H1 (cell line): ENCODE results near the gene HLA-DMB. TPM values are rescaled to one million over a fixed set of nuclear protein-coding genes. Genes with fewer than 3 reads are reported as not detected.

Experiments
- CTCF ChIA-PET: fragments of 300-600 bp; sonication (Branson Sonifier 250); formaldehyde crosslinking; loops from one replicate; lab custom pipeline; 2021; ENCODE audit not compliant: partially characterized antibody; lab: Charles Lee
- POLR2A ChIA-PET: fragments of 300-600 bp; sonication (Branson Sonifier 250); formaldehyde crosslinking; loops from one replicate; lab custom pipeline; 2021; ENCODE audit warnings: inconsistent platforms; ENCODE audit not compliant: partially characterized antibody; lab: Charles Lee
- DNase-seq, 2 experiments: peaks; one replicate each; pipeline versions ENCODE4 v3.0.0 to v3.0.0-alpha.2; 2010 to 2022; ENCODE audit warnings: low spot score in 2 of 2, low read depth in 1 of 2, mixed read lengths in 1 of 2
- FAIRE-seq: peaks from 2 replicates; lab custom pipeline; 2011; peaks lifted over from hg19 to GRCh38; lab: Jason Lieb, UNC
- H2AFZ ChIP-seq: 2 replicates; pipeline ENCODE4 v1.8.1; 2012; ENCODE audit warnings: low read length, inconsistent platforms
- H2AK5ac ChIP-seq: 2 replicates; pipeline ENCODE4 v1.6.1; 2013; ENCODE audit warnings: low read depth, low read length
- H2BK120ac ChIP-seq: replicated peaks from 2 replicates; pipeline ENCODE3; 2013; ENCODE audit warnings: low read depth, low read length, inconsistent platforms
- H2BK12ac ChIP-seq: 2 replicates; pipeline ENCODE4 v1.6.1; 2013; ENCODE audit warnings: low read depth, low read length
- H2BK15ac ChIP-seq: 2 replicates; pipeline ENCODE4 v1.6.1; 2013; ENCODE audit warnings: low read length
- H2BK20ac ChIP-seq: 2 replicates; pipeline ENCODE4 v1.6.1; 2013; ENCODE audit warnings: low read length
- H2BK5ac ChIP-seq: 2 replicates; pipeline ENCODE4 v1.6.1; 2013; ENCODE audit warnings: low read depth, low read length
- H3K14ac ChIP-seq: 2 replicates; pipeline ENCODE4 v1.6.1; 2013; ENCODE audit warnings: inconsistent platforms; ENCODE audit not compliant: insufficient read length
- H3K18ac ChIP-seq: 2 replicates; pipeline ENCODE4 v1.6.1; 2013; ENCODE audit warnings: low read length; ENCODE audit errors: extremely low read depth
- H3K23ac ChIP-seq: 2 replicates; pipeline ENCODE4 v1.6.1; 2013; ENCODE audit warnings: inconsistent platforms; ENCODE audit not compliant: insufficient read length
- H3K23me2 ChIP-seq: 2 replicates; pipeline ENCODE4 v1.6.1; 2013; ENCODE audit warnings: low read depth, low read length
- H3K27ac ChIP-seq: 2 replicates; pipeline ENCODE4 v1.6.1; 2011; ENCODE audit warnings: low read depth, low read length, inconsistent platforms
- H3K27me3 ChIP-seq, 4 experiments: replicated peaks in 1 of 4; 1 replicate in 1 of 4; 2 replicates in 3 of 4; pipeline versions ENCODE4 v1.6.1 to v1.8.1; 2011 to 2013; ENCODE audit warnings: low read length in 3 of 4, mild to moderate bottlenecking in 3 of 4, inconsistent platforms in 2 of 4, mixed read lengths in 2 of 4, moderate library complexity in 1 of 4; ENCODE audit not compliant: control insufficient read depth in 3 of 4, insufficient read depth in 3 of 4; ENCODE audit errors: extremely low read depth in 1 of 4
- H3K36me3 ChIP-seq, 4 experiments: 2 replicates each; pipeline versions ENCODE4 v1.6.1 to v1.8.1; 2011 to 2013; ENCODE audit warnings: mild to moderate bottlenecking in 4 of 4, low read length in 3 of 4, moderate library complexity in 2 of 4, control low read depth in 1 of 4, inconsistent platforms in 1 of 4; ENCODE audit not compliant: insufficient read depth in 4 of 4, control insufficient read depth in 2 of 4
- H3K4ac ChIP-seq: replicated peaks from 2 replicates; pipeline ENCODE3; 2013; ENCODE audit warnings: low read length, low read depth, mixed read lengths, inconsistent platforms; ENCODE audit not compliant: insufficient read length
- H3K4me1 ChIP-seq, 4 experiments: replicated peaks in 1 of 4; 1 replicate in 1 of 4; 2 replicates in 3 of 4; pipeline versions ENCODE4 v1.6.1 to v1.8.1; 2011 to 2013; ENCODE audit warnings: low read length in 3 of 4, inconsistent platforms in 2 of 4, mixed read lengths in 1 of 4; ENCODE audit not compliant: insufficient read depth in 4 of 4, control insufficient read depth in 3 of 4
- H3K4me2 ChIP-seq, 2 experiments: 2 replicates each; pipeline versions ENCODE4 v1.6.1 to v1.8.1; 2011 to 2013; ENCODE audit warnings: low read depth in 2 of 2, low read length in 2 of 2, control low read depth in 1 of 2, inconsistent platforms in 1 of 2, mild to moderate bottlenecking in 1 of 2; ENCODE audit not compliant: insufficient read depth in 1 of 2
- H3K4me3 ChIP-seq, 4 experiments: fragments of 200-600, 300-600 bp in 1 of 4; sonication (generic), shearing (Covaris generic), sonication (Bioruptor Twin) in 1 of 4; 2 replicates each; pipeline versions ENCODE4 v1.5.1 to v1.8.1; 2011 to 2016; ENCODE audit warnings: low read length in 4 of 4, low read depth in 3 of 4, control low read depth in 2 of 4, inconsistent platforms in 2 of 4, mild to moderate bottlenecking in 2 of 4, mixed read lengths in 1 of 4, moderate library complexity in 1 of 4; ENCODE audit not compliant: insufficient read depth in 2 of 4; ENCODE audit errors: extremely low read depth in 1 of 4
- H3K56ac ChIP-seq: replicated peaks from 2 replicates; pipeline ENCODE3; 2013; ENCODE audit warnings: low read depth, mild to moderate bottlenecking, mixed read lengths, low read length, inconsistent platforms; ENCODE audit not compliant: insufficient read length
- H3K79me1 ChIP-seq: 2 replicates; pipeline ENCODE4 v1.6.1; 2013; ENCODE audit warnings: low read depth, low read length, control low read depth
- H3K79me2 ChIP-seq, 2 experiments: 2 replicates each; pipeline versions ENCODE4 v1.6.1 to v1.8.1; 2012 to 2013; ENCODE audit warnings: low read length in 2 of 2, mild to moderate bottlenecking in 2 of 2, inconsistent platforms in 1 of 2; ENCODE audit not compliant: insufficient read depth in 2 of 2, control insufficient read depth in 1 of 2
- H3K9ac ChIP-seq, 4 experiments: replicated peaks in 1 of 4; 1 replicate in 1 of 4; 2 replicates in 3 of 4; pipeline versions ENCODE4 v1.6.1 to v1.8.1; 2011 to 2013; ENCODE audit warnings: low read depth in 3 of 4, low read length in 3 of 4, control low read depth in 2 of 4, mild to moderate bottlenecking in 2 of 4, moderate library complexity in 2 of 4, inconsistent platforms in 1 of 4; ENCODE audit errors: extremely low read depth in 1 of 4
- H3K9me3 ChIP-seq, 2 experiments: 2 replicates each; pipeline versions ENCODE4 v1.6.1 to v1.8.1; 2012 to 2013; ENCODE audit warnings: mild to moderate bottlenecking in 2 of 2, moderate library complexity in 2 of 2, control low read depth in 1 of 2, inconsistent platforms in 1 of 2, low read depth in 1 of 2, low read length in 1 of 2, mixed read lengths in 1 of 2; ENCODE audit not compliant: insufficient read depth in 2 of 2
- H4K20me1 ChIP-seq, 2 experiments: replicated peaks in 1 of 2; 2 replicates each; pipeline versions ENCODE3 to v1.8.1; 2011 to 2013; ENCODE audit warnings: inconsistent platforms in 2 of 2, low read length in 2 of 2, mild to moderate bottlenecking in 1 of 2; ENCODE audit not compliant: insufficient read depth in 2 of 2, control insufficient read depth in 1 of 2
- H4K5ac ChIP-seq: 2 replicates; pipeline ENCODE4 v1.6.1; 2013; ENCODE audit warnings: low read length, low read depth, mixed read lengths, inconsistent platforms; ENCODE audit not compliant: insufficient read length
- H4K8ac ChIP-seq: 2 replicates; pipeline ENCODE4 v1.8.0; 2013; ENCODE audit warnings: mild to moderate bottlenecking, moderate library complexity, low read length, inconsistent platforms; ENCODE audit not compliant: insufficient read depth; ENCODE audit errors: extremely low read depth
- H4K91ac ChIP-seq: replicated peaks from 2 replicates; pipeline ENCODE3; 2013; ENCODE audit warnings: low read length, mixed read lengths, inconsistent platforms; ENCODE audit not compliant: insufficient read length
- BACH1 ChIP-seq: IDR thresholded peaks from 2 replicates; pipeline ENCODE4 v1.6.1; 2012; ENCODE audit warnings: low read length, improper control_type of control experiment
- CEBPB ChIP-seq: IDR thresholded peaks from 2 replicates; pipeline ENCODE4 v1.6.1; 2012; ENCODE audit warnings: low read depth, low read length
- CREB1 ChIP-seq: IDR thresholded peaks from 2 replicates; pipeline ENCODE4 v1.6.1; 2012; ENCODE audit warnings: inconsistent platforms
- E2F6 ChIP-seq: IDR thresholded peaks from 2 replicates; pipeline ENCODE4 v1.6.1; 2012; ENCODE audit warnings: inconsistent platforms
- EGR1 ChIP-seq: IDR thresholded peaks from 2 replicates; pipeline ENCODE4 v1.6.1; 2011; ENCODE audit warnings: low read depth, low read length, borderline replicate concordance
- EP300 ChIP-seq, 2 experiments: IDR thresholded peaks; 1 replicate in 1 of 2; 2 replicates in 1 of 2; pipeline ENCODE4 v1.6.1; 2011 to 2012; ENCODE audit warnings: low read depth in 2 of 2, low read length in 2 of 2, mild to moderate bottlenecking in 2 of 2, borderline replicate concordance in 1 of 2, inconsistent platforms in 1 of 2, moderate library complexity in 1 of 2
- HDAC6 ChIP-seq: IDR thresholded peaks from one replicate; pipeline ENCODE4 v1.7.1; 2012; ENCODE audit warnings: low read depth, mild to moderate bottlenecking, inconsistent platforms, low read length, moderate library complexity
- MAFK ChIP-seq: IDR thresholded peaks from 2 replicates; pipeline ENCODE4 v1.6.1; 2012; ENCODE audit warnings: low read depth, mild to moderate bottlenecking, improper control_type of control experiment, low read length
- NRF1 ChIP-seq: IDR thresholded peaks from 2 replicates; pipeline ENCODE4 v1.6.1; 2011; ENCODE audit warnings: mild to moderate bottlenecking, low read depth, low read length, improper control_type of control experiment
- RFX5 ChIP-seq: IDR thresholded peaks from 2 replicates; pipeline ENCODE4 v1.6.1; 2011; ENCODE audit warnings: low read depth, low read length, improper control_type of control experiment, borderline replicate concordance
- RXRA ChIP-seq: IDR thresholded peaks from 2 replicates; pipeline ENCODE4 v1.6.1; 2011; ENCODE audit warnings: low read depth, mild to moderate bottlenecking, low read length, moderate library complexity; ENCODE audit not compliant: insufficient read depth
- SAP30 ChIP-seq: fragments of 300-600 bp; sonication (generic); IDR thresholded peaks from 2 replicates; pipeline ENCODE4 v1.7.1; 2012; ENCODE audit warnings: low read length, moderate library complexity, mild to moderate bottlenecking, inconsistent platforms; ENCODE audit not compliant: insufficient read depth, insufficient replicate concordance
- SIRT6 ChIP-seq: IDR thresholded peaks from one replicate; pipeline ENCODE4 v1.7.1; 2012; ENCODE audit warnings: low read length, inconsistent platforms
- TCF12 ChIP-seq: IDR thresholded peaks from 2 replicates; pipeline ENCODE4 v1.6.1; 2011; ENCODE audit warnings: low read depth, mild to moderate bottlenecking, low read length
- ZNF274 ChIP-seq: IDR thresholded peaks from 2 replicates; pipeline ENCODE4 v1.7.0; 2012; ENCODE audit warnings: low read length, borderline replicate concordance; ENCODE audit errors: extremely low read depth
- WGBS, 2 experiments: shearing (Covaris generic) in 1 of 2; methylation state at CpG; one replicate each; pipeline versions ENCODE4 v1.1.6 to v1.1.7; 2013 to 2015; ENCODE audit warnings: low lambda C conversion rate in 2 of 2, mixed read lengths in 2 of 2, inconsistent platforms in 1 of 2, low coverage in 1 of 2, missing lambda C conversion rate in 1 of 2; ENCODE audit not compliant: insufficient replicate concordance in 2 of 2, insufficient coverage in 1 of 2, insufficient read length in 1 of 2; ENCODE audit errors: extremely low coverage in 1 of 2, missing lambda C conversion rate in 1 of 2; 5-methylcytosine and 5-hydroxymethylcytosine counted together
- polyA plus RNA-seq, 7 experiments: library from polyadenylated mRNA; depleted of rRNA in 3 of 7; stranded (reverse) in 5 of 7; unstranded in 2 of 7; fragments of >200 nt in 5 of 7; fragments of 200-250 nt in 2 of 7; gene quantifications; 1 replicate in 5 of 7; 2 replicates in 1 of 7; 4 replicates in 1 of 7; pipeline versions ENCODE4 v1.2.1 to v1.2.3, GENCODE V29; 2011 to 2013; ENCODE audit warnings: missing spikeins in 2 of 7, mixed read lengths in 2 of 7
- total RNA-seq: library from RNA; stranded (reverse); fragmentation: NEBNext Ultra II Directional; extraction: Animal tissue kit (Norgen Biotek cat#: 25700); gene quantifications from 2 replicates; pipeline ENCODE4 v1.2.1, GENCODE V29; 2021

The HLA-DMB gene
- total and polyA plus RNA-seq, 2 of the 8 experiments (the other 6 are each of a cell fraction or from before 2014, with no cell fraction given), result 2.7 to 4.7 TPM

- H3K9ac ChIP-seq, result no peak overlapping the region
- H2AK5ac ChIP-seq, result no peak overlapping the region
- H3K79me1 ChIP-seq, result no peaks in the 10 kb centered on the region
- 91% methylated on average over 2 of the region's 2 CpGs; no CpG with 5 or more reads in 1 of the 2 experiments for WGBS, 2 experiments
- DNase-seq (no peak), FAIRE-seq (no peak)
- no peak overlapping the region for H2BK120ac ChIP-seq
- no peak overlapping the region for H2AFZ ChIP-seq
- H3K4me2 ChIP-seq, result no peak overlapping the region
- no peak overlapping the region for H4K8ac ChIP-seq
- no peak overlapping the region for H4K91ac ChIP-seq
- H3K14ac ChIP-seq, result no peak overlapping the region
- H3K27me3 ChIP-seq, result no peaks in the 10 kb centered on the region
- H2BK20ac ChIP-seq, result no peak overlapping the region
- H3K23ac ChIP-seq, result no peak overlapping the region
- H3K4me1 ChIP-seq, result no peaks in the 10 kb centered on the region
- H3K27ac ChIP-seq, result no peak overlapping the region
- H2BK12ac ChIP-seq, result no peak overlapping the region
- H3K23me2 ChIP-seq, result no peaks in the 10 kb centered on the region
- H3K36me3 ChIP-seq, result no peaks in the 10 kb centered on the region
- no peak overlapping the region for H3K4me3 ChIP-seq
- peaks cover 0 to 2% of the 10 kb centered on the region in 2 experiments for H4K20me1 ChIP-seq
- ChIA-PET POLR2A (interaction anchor here (0.9 kb wide), 1 partner anchor 83 kb away, joined by 3 read pairs; no protein-coding TSS in a partner anchor), CTCF (no interaction called here)
- H3K79me2 ChIP-seq, result no peaks in the 10 kb centered on the region
- H3K56ac ChIP-seq, result no peak overlapping the region
- no peak overlapping the region for H2BK15ac ChIP-seq
- no peak overlapping the region for H3K18ac ChIP-seq
- no peaks in the 10 kb centered on the region for H3K9me3 ChIP-seq
- H4K5ac ChIP-seq, result no peak overlapping the region
- H2BK5ac ChIP-seq, result no peak overlapping the region
- H3K4ac ChIP-seq, result no peak overlapping the region
- TF ChIP-seq SAP30 (no peak), MAFK (no peak), HDAC6 (no peak), EGR1 (no peak), NRF1 (no peak), BACH1 (no peak), E2F6 (no peak), EP300 (IDR thresholded peaks at IDR 0.05; ENCODE audit: borderline replicate concordance in 1 of 2, low read depth in 2 of 2, low read length in 2 of 2) (no peak), RXRA (no peak), CEBPB (no peak), TCF12 (no peak), CREB1 (no peak), SIRT6 (no peak), ZNF274 (no peak), RFX5 (no peak)
Observed at GRCh38 chr6:32888576-32888975, 52.3 kb downstream of the HLA-DMB start.
